Activated CD4-positive, alpha-beta T cell treated with anti-CD3 and anti-CD28 coated beads, Interleukin-10, Interleukin-2, amounts not matched to agents 100 ng/mL and 50 ng/mL, durations not matched to agents 16 hours and 8 hours (primary cell): ENCODE measurements around the gene TCIRG1.
A peak's percentile ranks its signal among the peaks of the same experiment; 100 is the strongest.

Source experiments
- DNase-seq: peaks from one replicate; pipeline ENCODE4 v3.0.0-alpha.2; 2020

The TCIRG1 gene

GRCh38 chr11:68019486-68019885, 19.3 kb upstream of the TCIRG1 start:
- no peak for DNase-seq

DNA sequence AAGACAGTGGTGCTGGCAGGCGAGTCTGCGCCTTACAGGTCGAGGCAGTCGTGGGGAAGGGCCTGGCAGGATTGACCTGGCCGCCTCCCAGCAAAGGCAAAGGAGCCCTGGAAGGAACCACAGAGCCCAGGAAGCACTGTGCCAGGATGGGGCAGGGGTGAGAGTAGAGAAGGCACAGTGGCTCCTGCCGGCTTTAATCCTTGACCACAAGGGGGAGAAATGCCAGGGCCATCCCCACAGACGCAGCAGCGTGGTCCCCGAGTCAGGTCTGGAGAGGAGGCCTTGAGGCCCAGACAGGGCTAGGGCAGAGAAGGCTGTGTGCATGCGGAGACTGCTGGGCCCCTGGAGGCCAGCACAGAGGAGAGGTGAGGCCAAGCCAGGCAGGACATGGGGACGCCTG, 18.2 kb upstream of the TCIRG1 start:
- no peak for DNase-seq

DNA sequence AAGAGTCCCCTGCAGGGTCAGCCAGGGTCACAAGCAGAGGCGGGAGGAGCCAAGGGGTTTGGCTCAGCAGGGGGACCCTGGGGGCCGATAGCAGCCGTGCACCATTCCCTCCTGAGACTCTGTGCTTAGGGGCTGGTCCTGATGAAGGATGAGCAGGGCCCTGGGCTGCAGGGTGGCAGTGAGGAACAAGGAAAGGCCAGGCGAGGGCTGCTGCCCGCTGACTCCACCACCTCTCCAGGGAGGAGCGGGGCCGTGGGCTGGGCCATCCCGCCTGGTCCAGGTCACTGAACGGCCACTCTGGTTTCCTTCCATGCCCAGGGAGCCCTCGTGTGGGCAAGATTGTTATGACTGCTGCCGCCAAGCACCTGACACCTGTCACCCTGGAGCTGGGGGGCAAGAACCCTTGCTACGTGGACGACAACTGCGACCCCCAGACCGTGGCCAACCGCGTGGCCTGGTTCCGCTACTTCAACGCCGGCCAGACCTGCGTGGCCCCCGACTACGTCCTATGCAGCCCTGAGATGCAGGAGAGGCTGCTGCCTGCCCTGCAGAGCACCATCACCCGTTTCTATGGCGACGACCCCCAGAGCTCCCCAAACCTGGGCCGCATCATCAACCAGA, 17.5 kb upstream of the TCIRG1 start:
- DNase-seq = no peak

GRCh38 chr11:68022531-68022930, 16.3 kb upstream of the TCIRG1 start:
- no peak for DNase-seq

GRCh38 chr11:68024508-68024907, 14.3 kb upstream of the TCIRG1 start:
- DNase-seq = no peak

GRCh38 chr11:68025047-68025446, 13.8 kb upstream of the TCIRG1 start:
- no peak for DNase-seq

DNA sequence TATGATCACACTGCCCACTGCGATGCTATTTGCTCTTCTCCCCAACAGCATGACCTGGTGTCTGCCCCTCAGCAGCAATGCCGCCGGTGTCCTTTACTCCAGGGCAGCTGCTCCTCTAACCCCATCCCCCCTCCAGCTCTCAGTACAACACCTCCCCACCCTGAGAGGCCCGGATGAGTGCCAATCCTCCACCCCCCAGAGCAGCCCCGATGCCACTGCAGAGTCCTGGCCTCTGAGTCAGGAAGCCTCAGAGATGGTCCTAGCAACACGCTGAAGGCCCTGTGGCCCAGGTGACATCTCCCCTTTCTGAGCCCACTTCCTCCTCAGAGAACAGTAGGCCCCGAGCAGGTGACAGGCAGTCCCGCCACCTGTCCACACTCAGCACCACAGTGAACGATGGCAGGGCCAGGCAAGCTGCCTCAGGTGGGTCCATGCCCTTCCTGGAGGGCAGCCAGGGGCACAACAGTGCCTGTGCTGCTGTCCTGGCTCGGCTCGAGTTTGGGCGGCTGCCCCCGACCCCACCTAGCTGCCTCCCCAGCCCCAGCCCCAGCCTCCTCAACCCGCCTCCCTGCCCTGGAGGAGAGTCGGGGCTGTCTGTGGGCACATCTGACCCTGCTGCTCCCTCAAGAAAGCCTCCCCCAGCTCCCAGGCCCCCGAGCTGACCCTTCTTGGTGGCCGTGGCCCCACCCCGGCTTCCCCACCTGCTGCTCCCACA, 12.3 kb upstream of the TCIRG1 start:
- DNase-seq = no peak

DNA sequence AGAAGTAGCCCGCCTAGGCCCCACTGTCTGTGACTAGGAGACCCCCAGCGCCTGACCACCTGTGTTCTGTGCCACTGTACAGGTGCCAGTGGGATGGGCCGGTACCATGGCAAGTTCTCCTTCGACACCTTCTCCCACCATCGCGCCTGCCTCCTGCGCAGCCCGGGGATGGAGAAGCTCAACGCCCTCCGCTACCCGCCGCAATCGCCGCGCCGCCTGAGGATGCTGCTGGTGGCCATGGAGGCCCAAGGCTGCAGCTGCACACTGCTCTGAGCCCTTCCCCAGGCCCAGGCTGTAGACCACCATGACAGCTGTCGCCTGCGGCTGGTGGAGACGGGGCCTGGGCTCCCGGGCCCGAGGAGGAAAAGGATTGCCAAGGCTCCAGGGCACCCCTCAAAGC, 11.2 kb upstream of the TCIRG1 start:
- no peak for DNase-seq

DNA sequence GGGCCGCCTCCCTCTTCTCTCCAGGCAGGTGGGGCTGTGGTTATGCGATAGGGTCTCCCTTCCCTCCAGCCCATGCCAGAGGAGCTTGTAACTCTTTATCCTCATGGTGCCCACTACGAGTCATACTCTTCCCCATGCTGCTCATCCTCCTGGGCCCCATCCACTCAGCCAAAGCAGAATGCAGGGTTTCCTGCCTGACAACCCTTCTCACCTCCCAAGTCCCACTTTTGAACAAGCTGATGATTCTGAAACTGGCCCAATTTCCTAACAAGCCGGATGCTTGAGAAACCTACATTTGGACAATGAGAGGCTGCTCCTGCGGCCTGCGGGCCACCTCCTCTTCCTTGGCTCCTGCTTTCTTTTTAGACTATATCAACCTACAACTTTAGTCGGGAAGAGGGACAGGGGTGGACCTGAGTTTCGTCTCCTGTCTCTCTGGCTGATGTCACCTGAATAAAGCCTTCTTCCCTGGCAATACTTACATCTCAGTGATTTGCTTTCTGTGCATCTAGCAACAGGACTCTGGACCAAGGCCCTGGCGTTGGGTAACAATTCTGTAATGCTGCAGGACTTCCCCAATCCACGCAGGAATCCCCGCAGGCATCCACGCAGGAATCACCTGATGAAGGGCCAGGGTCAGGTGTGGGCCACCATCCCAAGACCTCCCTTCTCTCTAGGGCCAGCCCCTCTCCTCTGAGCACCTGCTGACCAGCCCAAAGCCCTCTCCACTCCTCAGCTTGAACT, 9.9 kb upstream of the TCIRG1 start:
- no peak for DNase-seq

DNA sequence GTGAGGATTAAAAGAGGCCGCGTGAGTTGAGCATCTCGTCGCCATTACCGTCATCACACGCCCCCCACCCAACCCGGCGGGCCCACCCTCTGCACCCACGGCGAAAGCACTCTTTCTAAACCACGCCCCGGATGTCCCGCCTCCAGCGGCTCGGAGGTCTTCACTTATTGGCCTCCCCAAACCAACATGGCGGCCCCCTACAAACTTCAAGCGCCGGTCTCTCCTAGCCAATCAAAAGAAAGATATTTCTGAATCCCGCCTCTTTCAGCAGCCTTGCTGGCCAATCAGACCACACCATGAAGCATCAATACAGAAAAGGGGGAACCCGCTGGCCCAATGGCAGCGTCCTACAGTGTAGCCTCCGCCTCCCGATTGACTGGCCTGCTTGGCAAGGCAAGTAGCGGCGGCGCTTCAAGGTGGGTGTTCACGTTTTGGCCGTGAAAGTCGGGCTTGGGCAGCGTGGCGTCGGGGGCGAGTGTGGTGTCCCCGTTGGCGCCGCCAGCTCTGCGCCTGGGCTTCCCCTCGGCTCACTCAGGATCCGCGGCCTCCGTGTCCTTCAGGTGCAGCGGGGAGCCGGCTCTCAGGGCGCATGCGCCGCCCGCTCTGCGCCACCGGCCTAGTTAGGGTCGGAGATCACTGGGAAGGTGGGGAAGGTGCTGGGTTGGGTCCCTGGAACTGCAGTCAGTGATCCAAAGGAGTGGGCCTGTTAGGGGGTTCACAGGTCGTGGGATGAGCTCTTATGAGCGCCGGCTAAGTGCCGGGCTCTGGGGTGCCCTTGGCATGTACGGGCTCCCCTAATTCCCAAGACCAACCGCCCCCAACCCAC, 8.3 kb upstream of the TCIRG1 start, which contains the start of gene NDUFS8:
Gene NDUFS8 (plus strand): TSS at position 364 of the 826 bp plus-strand sequence. CDS start 1,471 bp downstream, outside the sequence.
- peak; percentile 99 for DNase-seq

DNA sequence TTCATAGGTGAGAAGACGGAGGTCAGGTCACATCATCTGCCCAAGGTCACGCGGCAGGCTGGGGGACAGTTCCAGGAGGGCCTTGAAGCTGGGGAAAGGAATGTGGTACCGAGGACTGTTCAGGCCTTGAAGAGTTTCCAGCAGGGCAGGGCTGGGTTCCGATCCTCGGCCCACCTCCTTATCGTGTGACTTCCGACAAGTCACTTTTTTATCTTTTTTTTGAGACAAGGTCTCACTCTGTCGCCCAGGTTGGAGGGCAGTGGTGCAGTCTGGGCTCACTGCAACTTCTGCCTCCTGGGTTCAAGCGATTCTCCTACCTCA, 7.7 kb upstream of the TCIRG1 start:
- no peak for DNase-seq

DNA sequence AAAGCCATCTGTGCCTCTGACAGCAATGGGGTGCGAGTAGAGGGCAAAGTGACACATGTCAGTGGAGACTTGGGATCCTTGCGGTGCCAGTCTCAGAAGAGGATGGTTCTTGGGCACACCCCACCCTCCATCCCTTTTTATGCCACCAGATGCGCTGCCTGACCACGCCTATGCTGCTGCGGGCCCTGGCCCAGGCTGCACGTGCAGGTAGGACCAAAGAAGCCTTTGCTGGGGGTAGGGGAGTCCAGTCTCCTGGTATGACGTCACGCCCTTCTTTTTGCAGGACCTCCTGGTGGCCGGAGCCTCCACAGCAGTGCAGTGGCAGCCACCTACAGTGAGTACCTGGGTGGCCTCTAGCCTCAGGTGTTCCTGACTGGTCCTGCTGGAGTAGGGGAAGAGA, 6.8 kb upstream of the TCIRG1 start:
- DNase-seq = no peak

- DNase-seq = no peak
These were observed 5.7 kb upstream of the TCIRG1 start for GRCh38 chr11:68032997-68033707.

DNA sequence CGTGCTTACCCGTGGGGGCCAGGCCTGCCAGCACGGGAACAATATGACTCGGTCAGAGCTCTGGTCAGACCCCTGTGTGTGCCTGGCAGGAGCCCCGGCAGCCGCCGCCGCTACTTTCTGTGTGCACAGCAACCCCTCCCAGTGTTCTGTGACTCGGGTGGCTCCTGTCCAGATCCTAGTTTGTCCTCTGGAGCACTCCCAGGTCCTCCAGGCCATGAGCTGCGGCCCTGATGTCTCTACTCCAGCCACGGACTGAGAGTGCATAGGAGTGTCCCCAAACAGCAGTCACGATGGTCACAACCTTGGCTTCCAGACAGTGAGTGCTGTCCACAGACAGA, 5.1 kb upstream of the TCIRG1 start:
- no peak for DNase-seq

- no peak for DNase-seq
These were observed 3.5 kb upstream of the TCIRG1 start for GRCh38 chr11:68035266-68035876.

DNA sequence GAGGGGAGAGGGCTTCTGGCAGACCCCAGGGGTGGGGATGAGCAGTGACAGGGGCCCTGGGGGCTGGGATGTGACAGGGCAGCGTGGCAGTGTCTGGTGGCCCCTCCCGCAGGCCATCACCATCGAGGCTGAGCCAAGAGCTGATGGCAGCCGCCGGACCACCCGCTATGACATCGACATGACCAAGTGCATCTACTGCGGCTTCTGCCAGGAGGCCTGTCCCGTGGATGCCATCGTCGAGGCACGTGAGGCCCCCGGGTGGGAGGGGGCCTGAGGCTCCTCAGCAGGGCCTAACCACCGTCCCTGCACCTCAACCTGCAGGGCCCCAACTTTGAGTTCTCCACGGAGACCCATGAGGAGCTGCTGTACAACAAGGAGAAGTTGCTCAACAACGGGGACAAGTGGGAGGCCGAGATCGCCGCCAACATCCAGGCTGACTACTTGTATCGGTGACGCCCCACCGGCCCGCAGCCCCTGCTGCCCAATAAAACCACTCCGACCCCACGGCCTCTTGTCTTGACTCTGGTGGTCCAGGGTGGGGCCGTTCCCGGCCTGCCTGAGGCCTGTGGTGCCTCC, 2.6 kb upstream of the TCIRG1 start:
- DNase-seq = no peak

GRCh38 chr11:68036717-68037239, 2.0 kb upstream of the TCIRG1 start:
- peak; percentile 57 for DNase-seq

GRCh38 chr11:68037411-68038225, 1.2 kb upstream of the TCIRG1 start:
- DNase-seq = no peak

DNA sequence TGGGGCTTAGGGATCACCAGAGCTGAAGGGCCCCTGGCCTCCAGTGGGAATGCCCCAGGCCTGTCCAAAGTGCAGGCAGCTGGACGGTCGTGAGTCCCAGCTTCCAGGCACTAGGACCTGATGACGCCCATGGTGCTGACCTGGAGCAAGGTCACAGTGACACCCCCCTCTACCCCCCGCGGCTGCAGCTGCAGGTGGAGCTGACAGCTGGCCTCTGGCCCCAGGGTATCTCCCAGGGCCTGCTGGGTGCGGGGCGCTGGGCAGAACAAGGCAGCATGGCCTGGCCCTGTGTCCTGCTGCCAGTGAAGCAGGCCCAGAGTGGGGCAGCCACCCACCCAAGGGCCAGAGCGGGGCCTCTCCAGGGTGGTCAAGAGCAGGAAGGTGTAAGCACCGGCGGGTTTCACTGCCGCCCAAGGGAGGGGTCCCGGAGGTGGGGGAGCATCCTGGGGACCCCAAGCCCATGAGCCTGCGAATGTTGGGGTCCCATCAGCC, 553 bp upstream of the TCIRG1 start:
- DNase-seq = no peak

DNA sequence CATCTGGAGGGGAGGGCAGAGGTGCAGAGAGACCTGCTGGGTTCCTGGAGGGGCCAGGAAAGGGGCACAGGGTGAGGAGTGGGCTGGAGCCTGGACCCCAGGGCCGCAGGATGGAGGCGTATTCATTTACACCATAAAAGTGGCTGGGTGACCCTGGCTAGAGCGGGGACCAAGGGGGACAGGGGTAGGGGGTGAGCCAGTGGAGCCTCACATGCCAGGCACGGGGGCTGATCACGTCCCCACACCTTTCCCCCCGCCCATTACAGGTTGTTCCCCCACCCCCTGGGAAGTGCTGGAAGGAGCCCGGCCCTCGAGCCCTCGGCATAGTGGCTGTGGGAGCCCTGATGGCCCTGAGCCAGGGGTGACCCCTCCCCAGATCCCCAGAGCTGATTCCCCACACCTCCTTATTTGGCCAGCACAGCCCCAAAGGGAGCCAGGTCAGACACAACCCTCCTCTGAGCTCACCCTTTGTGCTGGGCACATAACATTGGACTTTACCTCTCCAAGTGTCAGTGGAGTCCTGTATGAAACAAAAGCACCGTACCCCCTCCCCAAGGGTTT, 781 bp downstream of the TCIRG1 start:
- no peak for DNase-seq
